Activated CD4-positive, alpha-beta T cell treated with anti-CD3 and anti-CD28 coated beads, Interleukin-2, amount 50 U/mL, for 16 hours (primary cell): ENCODE results near the gene PILRA.
"Not testable (repeated sequence)": the region's sequence is repeated elsewhere in the genome, so short reads cannot be mapped to it uniquely, and the experiment has no call there.

Experiments
- DNase-seq: peaks from one replicate; pipeline ENCODE4 v3.0.0-alpha.2; 2020

Gene PILRA

GRCh38 chr7:100358027-100358856 is 15.0 kb upstream of the PILRA start, which contains the start of gene PILRB:
TSS of gene PILRB (plus strand) at chr7:100358117. CDS start at chr7:100358303, 186 bp downstream.
- no peak for DNase-seq

GRCh38 chr7:100358857-100359212 is 14.5 kb upstream of the PILRA start:
- DNase-seq = no peak

GRCh38 chr7:100360135-100360854 is 13.0 kb upstream of the PILRA start:
- no peak for DNase-seq

- no peak for DNase-seq
These were observed 10.2 kb upstream of the PILRA start for GRCh38 chr7:100363098-100363497.

GRCh38 chr7:100363797-100364196 is 9.5 kb upstream of the PILRA start:
- DNase-seq = not testable (repeated sequence)

- no peak for DNase-seq
These were observed 8.8 kb upstream of the PILRA start for GRCh38 chr7:100364480-100364879.

GRCh38 chr7:100365998-100366367 is 7.3 kb upstream of the PILRA start:
- DNase-seq = not testable (repeated sequence)

- no peak for DNase-seq
These were observed 6.7 kb upstream of the PILRA start for GRCh38 chr7:100366411-100367250.

GRCh38 chr7:100367251-100367620 is 6.1 kb upstream of the PILRA start:
- DNase-seq = no peak

GRCh38 chr7:100367676-100368613 is 5.3 kb upstream of the PILRA start:
- no peak for DNase-seq

- DNase-seq = no peak
These were observed 4.2 kb upstream of the PILRA start for GRCh38 chr7:100369105-100369504.

GRCh38 chr7:100370303-100370702 is 3.0 kb upstream of the PILRA start:
- no peak for DNase-seq

GRCh38 chr7:100370746-100371145 is 2.5 kb upstream of the PILRA start:
- no peak for DNase-seq

GRCh38 chr7:100371561-100372171 is 1.6 kb upstream of the PILRA start:
- no peak for DNase-seq

- DNase-seq = peak; percentile 38
These were observed 1.0 kb upstream of the PILRA start for GRCh38 chr7:100372256-100372655.

- no peak for DNase-seq
These were observed 593 bp upstream of the PILRA start for GRCh38 chr7:100372694-100373093.

- not testable (repeated sequence) for DNase-seq
These were observed 747 bp downstream of the PILRA start for GRCh38 chr7:100373870-100374598.

- no peak for DNase-seq
These were observed 1.3 kb downstream of the PILRA start for GRCh38 chr7:100374601-100375000.

GRCh38 chr7:100376066-100376465 is 2.8 kb downstream of the PILRA start:
- no peak for DNase-seq

- no peak for DNase-seq
These were observed 4.9 kb downstream of the PILRA start for GRCh38 chr7:100378114-100378755.

GRCh38 chr7:100380196-100380595 is 6.9 kb downstream of the PILRA start:
- DNase-seq = no peak
